WTC11 (cell line): Measurements from ENCODE around the gene PLA2G12A. TPM values are rescaled to one million over a fixed set of nuclear protein-coding genes. Genes with fewer than 3 reads are reported as not detected.
"Not testable (repeated sequence)": the region's sequence is repeated elsewhere in the genome, so short reads cannot be mapped to it uniquely, and the experiment has no call there.

Experiments used
- ATAC-seq: fragments of 200-7000 bp; cut with Tn5 transposase; 2 replicates; pipeline ENCODE4 v1.10.0; 2021; ENCODE audit warnings: mild to moderate bottlenecking, moderate library complexity
- CTCF ChIA-PET: fragments of 300-600 bp; sonication (Branson Sonifier 250); formaldehyde crosslinking; loops from one replicate; lab custom pipeline; 2021; ENCODE audit warnings: antibody characterized with exemption; lab: Charles Lee
- POLR2A ChIA-PET: fragments of 350-600 bp; sonication (Branson Sonifier 250); formaldehyde crosslinking; loops from one replicate; lab custom pipeline; 2021; ENCODE audit warnings: antibody characterized with exemption; lab: Charles Lee
- DNase-seq: peaks from one replicate; pipeline ENCODE4 v3.0.0; 2021; ENCODE audit warnings: low spot score
- H3K27ac Mint-ChIP-seq: 2 replicates; pipeline ENCODE4 v1.8.0; 2021; ENCODE audit warnings: mixed read lengths
- H3K27me3 Mint-ChIP-seq: 2 replicates; pipeline ENCODE4 v1.8.0; 2021; ENCODE audit warnings: low read depth, mild to moderate bottlenecking, moderate library complexity, mixed read lengths
- H3K36me3 Mint-ChIP-seq: 2 replicates; pipeline ENCODE4 v1.8.0; 2021; ENCODE audit warnings: mixed read lengths
- H3K4me1 Mint-ChIP-seq: 2 replicates; pipeline ENCODE4 v1.8.0; 2022; ENCODE audit warnings: mixed read lengths
- H3K4me3 Mint-ChIP-seq: 2 replicates; pipeline ENCODE4 v1.8.0; 2021; ENCODE audit warnings: mild to moderate bottlenecking, moderate library complexity, mixed read lengths
- H3K9me3 Mint-ChIP-seq: 2 replicates; pipeline ENCODE4 v1.8.0; 2021; ENCODE audit warnings: mixed read lengths
- CREB1 ChIP-seq: sonication (generic); formaldehyde crosslinking; IDR thresholded peaks from 2 replicates; pipeline ENCODE4 v1.8.0; 2023; ENCODE audit warnings: mild to moderate bottlenecking, missing genetic modification reagents
- FOXP1 ChIP-seq: sonication (generic); formaldehyde crosslinking; IDR thresholded peaks from 2 replicates; pipeline ENCODE4 v1.8.0; 2022; ENCODE audit warnings: missing genetic modification reagents, mild to moderate bottlenecking, moderate library complexity, borderline replicate concordance
- GRHL2 ChIP-seq: fragments of 250-450 bp; sonication (Bioruptor Pico); IDR thresholded peaks from 2 replicates; pipeline ENCODE4 v1.8.0; 2022; ENCODE audit warnings: mild to moderate bottlenecking, moderate library complexity; ENCODE audit not compliant: insufficient replicate concordance, severe bottlenecking
- HMGA2 ChIP-seq: fragments of 250-450 bp; sonication (Bioruptor Pico); IDR thresholded peaks from 2 replicates; pipeline ENCODE4 v1.4.0; 2021; ENCODE audit warnings: mild to moderate bottlenecking, moderate library complexity
- IRF2 ChIP-seq: sonication (generic); formaldehyde crosslinking; IDR thresholded peaks from 2 replicates; pipeline ENCODE4 v1.8.0; 2022; ENCODE audit warnings: low read depth, missing genetic modification reagents, borderline replicate concordance
- NFATC4 ChIP-seq: fragments of 250-450 bp; sonication (Bioruptor Pico); IDR thresholded peaks from 2 replicates; pipeline ENCODE4 v1.9.0; 2021; ENCODE audit warnings: mild to moderate bottlenecking
- NR2C2 ChIP-seq: sonication (generic); formaldehyde crosslinking; IDR thresholded peaks from 2 replicates; pipeline ENCODE4 v1.8.0; 2022; ENCODE audit warnings: mild to moderate bottlenecking, missing genetic modification reagents
- PRRX2 ChIP-seq: fragments of 250-450 bp; sonication (Bioruptor Pico); IDR thresholded peaks from 2 replicates; pipeline ENCODE4 v1.8.0; 2021; ENCODE audit warnings: mild to moderate bottlenecking
- SMAD3 ChIP-seq: sonication (generic); formaldehyde crosslinking; IDR thresholded peaks from 2 replicates; pipeline ENCODE4 v1.8.0; 2022; ENCODE audit warnings: missing genetic modification reagents, mild to moderate bottlenecking, borderline replicate concordance
- TP53 ChIP-seq: sonication (generic); formaldehyde crosslinking; IDR thresholded peaks from 2 replicates; pipeline ENCODE4 v1.8.1; 2023; ENCODE audit warnings: mild to moderate bottlenecking, missing genetic modification reagents
- ZBTB21 ChIP-seq: sonication (generic); formaldehyde crosslinking; IDR thresholded peaks from 2 replicates; pipeline ENCODE4 v1.8.1; 2023; ENCODE audit warnings: mild to moderate bottlenecking, missing genetic modification reagents, borderline replicate concordance
- ZNF423 ChIP-seq: fragments of 250-450 bp; sonication (Bioruptor Pico); IDR thresholded peaks from 2 replicates; pipeline ENCODE4 v2.1.2; 2022; ENCODE audit warnings: mild to moderate bottlenecking, moderate library complexity
- total RNA-seq: library from RNA; stranded (reverse); gene quantifications from 3 replicates; pipeline ENCODE4 v1.2.3, GENCODE V29; 2021
- TF ChIP-seq, protein P1 (sequence below): fragments of 250-450 bp; sonication (Bioruptor Pico); IDR thresholded peaks from 2 replicates; pipeline ENCODE4 v1.9.0; 2021; ENCODE audit warnings: moderate library complexity, mild to moderate bottlenecking, inconsistent platforms, borderline replicate concordance
- TF ChIP-seq, protein P2 (sequence below): sonication (generic); formaldehyde crosslinking; IDR thresholded peaks from 2 replicates; pipeline ENCODE4 v1.8.0; 2023; ENCODE audit warnings: missing genetic modification reagents
- TF ChIP-seq, protein P3 (sequence below): sonication (generic); formaldehyde crosslinking; IDR thresholded peaks from 2 replicates; pipeline ENCODE4 v1.8.0; 2022; ENCODE audit warnings: mild to moderate bottlenecking, missing genetic modification reagents
- TF ChIP-seq, protein P4 (sequence below): fragments of 200-600 bp; IDR thresholded peaks from 2 replicates; pipeline ENCODE4 v1.8.0; 2022; ENCODE audit warnings: antibody characterized with exemption
- TF ChIP-seq, protein P5 (sequence below): fragments of 250-450 bp; sonication (Bioruptor Pico); conservative IDR thresholded peaks from 2 replicates; pipeline ENCODE4 v1.9.0; 2021; ENCODE audit warnings: mild to moderate bottlenecking
- TF ChIP-seq, protein P6 (sequence below): sonication (generic); formaldehyde crosslinking; IDR thresholded peaks from 2 replicates; pipeline ENCODE4 v1.8.0; 2022; ENCODE audit warnings: missing genetic modification reagents
- TF ChIP-seq, protein P7 (sequence below): sonication (generic); formaldehyde crosslinking; conservative IDR thresholded peaks from 2 replicates; pipeline ENCODE4 v1.8.1; 2022; ENCODE audit warnings: mild to moderate bottlenecking, missing genetic modification reagents
- TF ChIP-seq, protein P8 (sequence below): sonication (generic); formaldehyde crosslinking; IDR thresholded peaks from 2 replicates; pipeline ENCODE4 v1.8.1; 2023; ENCODE audit warnings: mild to moderate bottlenecking, missing genetic modification reagents

The PLA2G12A gene
- total RNA-seq, 1 experiment from 2014 or later: 47.3 TPM

DNA sequence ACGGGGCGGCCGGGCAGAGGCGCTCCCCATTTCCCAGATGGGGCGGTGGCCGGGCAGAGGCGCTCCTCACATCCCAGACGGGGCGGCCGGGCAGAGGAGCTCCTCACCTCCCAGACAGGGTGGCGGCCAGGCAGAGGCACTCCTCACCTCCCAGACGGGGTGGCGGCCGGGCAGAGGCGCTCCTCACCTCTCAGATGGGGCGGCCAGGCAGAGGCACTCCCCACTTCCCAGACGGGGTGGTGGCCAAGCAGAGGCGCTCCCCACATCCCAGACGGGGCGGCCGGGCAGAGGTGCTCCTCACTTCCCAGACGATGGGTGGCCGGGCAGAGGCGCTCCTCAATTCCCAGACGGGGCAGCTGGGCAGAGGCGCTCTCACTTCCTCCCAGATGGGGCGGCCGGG lies 51.4 kb downstream of the PLA2G12A start:
- CTCF ChIA-PET, ATAC-seq, DNase-seq, H3K27me3 Mint-ChIP-seq, H3K4me3 Mint-ChIP-seq, H3K27ac Mint-ChIP-seq, POLR2A ChIA-PET: not testable (repeated sequence)
- H3K9me3 Mint-ChIP-seq: peaks cover 38% of the 10 kb centered on the region
- peaks cover 26% of the 10 kb centered on the region for H3K4me1 Mint-ChIP-seq
- peaks cover 39% of the 10 kb centered on the region for H3K36me3 Mint-ChIP-seq

DNA sequence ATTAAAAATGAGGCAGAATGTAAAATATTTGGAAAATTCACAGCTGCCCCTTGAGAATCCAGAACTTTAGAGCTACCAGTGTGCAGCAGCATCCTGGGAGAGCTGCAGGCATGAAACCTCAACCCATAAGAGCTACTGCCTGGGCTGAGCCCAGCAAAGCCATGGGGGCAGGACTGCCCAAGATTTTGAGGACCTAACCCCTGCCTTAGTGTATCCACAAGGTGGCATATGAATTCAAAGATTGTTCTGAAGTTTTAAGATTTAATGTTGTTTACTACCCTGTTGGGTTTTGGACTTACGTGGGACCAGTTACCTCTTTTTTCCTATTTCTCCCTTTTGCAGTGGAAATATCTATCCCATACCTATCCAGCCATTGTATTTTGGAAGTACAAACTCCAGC lies 53.0 kb downstream of the PLA2G12A start:
- TF ChIP-seq ZNF423 (no peak), FOXP1 (CRISPR knock-in tag) (no peak), NR2C2 (CRISPR knock-in tag) (no peak), HMGA2 (CRISPR knock-in tag) (no peak), SMAD3 (no peak), IRF2 (CRISPR knock-in tag) (no peak), PRRX2 (no peak), TP53 (CRISPR knock-in tag) (no peak), ZBTB21 (CRISPR knock-in tag) (no peak)
- TF ChIP-seq, protein P1, sequence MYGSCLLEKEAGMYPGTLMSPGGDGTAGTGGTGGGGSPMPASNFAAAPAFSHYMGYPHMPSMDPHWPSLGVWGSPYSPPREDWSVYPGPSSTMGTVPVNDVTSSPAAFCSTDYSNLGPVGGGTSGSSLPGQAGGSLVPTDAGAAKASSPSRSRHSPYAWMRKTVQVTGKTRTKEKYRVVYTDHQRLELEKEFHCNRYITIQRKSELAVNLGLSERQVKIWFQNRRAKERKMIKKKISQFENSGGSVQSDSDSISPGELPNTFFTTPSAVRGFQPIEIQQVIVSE: no peak
- TF ChIP-seq, protein P2, sequence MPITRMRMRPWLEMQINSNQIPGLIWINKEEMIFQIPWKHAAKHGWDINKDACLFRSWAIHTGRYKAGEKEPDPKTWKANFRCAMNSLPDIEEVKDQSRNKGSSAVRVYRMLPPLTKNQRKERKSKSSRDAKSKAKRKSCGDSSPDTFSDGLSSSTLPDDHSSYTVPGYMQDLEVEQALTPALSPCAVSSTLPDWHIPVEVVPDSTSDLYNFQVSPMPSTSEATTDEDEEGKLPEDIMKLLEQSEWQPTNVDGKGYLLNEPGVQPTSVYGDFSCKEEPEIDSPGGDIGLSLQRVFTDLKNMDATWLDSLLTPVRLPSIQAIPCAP (CRISPR knock-in tag): no peak
- TF ChIP-seq, protein P3, sequence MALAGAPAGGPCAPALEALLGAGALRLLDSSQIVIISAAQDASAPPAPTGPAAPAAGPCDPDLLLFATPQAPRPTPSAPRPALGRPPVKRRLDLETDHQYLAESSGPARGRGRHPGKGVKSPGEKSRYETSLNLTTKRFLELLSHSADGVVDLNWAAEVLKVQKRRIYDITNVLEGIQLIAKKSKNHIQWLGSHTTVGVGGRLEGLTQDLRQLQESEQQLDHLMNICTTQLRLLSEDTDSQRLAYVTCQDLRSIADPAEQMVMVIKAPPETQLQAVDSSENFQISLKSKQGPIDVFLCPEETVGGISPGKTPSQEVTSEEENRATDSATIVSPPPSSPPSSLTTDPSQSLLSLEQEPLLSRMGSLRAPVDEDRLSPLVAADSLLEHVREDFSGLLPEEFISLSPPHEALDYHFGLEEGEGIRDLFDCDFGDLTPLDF (CRISPR knock-in tag): no peak
- TF ChIP-seq, protein P4, sequence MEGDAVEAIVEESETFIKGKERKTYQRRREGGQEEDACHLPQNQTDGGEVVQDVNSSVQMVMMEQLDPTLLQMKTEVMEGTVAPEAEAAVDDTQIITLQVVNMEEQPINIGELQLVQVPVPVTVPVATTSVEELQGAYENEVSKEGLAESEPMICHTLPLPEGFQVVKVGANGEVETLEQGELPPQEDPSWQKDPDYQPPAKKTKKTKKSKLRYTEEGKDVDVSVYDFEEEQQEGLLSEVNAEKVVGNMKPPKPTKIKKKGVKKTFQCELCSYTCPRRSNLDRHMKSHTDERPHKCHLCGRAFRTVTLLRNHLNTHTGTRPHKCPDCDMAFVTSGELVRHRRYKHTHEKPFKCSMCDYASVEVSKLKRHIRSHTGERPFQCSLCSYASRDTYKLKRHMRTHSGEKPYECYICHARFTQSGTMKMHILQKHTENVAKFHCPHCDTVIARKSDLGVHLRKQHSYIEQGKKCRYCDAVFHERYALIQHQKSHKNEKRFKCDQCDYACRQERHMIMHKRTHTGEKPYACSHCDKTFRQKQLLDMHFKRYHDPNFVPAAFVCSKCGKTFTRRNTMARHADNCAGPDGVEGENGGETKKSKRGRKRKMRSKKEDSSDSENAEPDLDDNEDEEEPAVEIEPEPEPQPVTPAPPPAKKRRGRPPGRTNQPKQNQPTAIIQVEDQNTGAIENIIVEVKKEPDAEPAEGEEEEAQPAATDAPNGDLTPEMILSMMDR: no peak
- TF ChIP-seq, protein P5, sequence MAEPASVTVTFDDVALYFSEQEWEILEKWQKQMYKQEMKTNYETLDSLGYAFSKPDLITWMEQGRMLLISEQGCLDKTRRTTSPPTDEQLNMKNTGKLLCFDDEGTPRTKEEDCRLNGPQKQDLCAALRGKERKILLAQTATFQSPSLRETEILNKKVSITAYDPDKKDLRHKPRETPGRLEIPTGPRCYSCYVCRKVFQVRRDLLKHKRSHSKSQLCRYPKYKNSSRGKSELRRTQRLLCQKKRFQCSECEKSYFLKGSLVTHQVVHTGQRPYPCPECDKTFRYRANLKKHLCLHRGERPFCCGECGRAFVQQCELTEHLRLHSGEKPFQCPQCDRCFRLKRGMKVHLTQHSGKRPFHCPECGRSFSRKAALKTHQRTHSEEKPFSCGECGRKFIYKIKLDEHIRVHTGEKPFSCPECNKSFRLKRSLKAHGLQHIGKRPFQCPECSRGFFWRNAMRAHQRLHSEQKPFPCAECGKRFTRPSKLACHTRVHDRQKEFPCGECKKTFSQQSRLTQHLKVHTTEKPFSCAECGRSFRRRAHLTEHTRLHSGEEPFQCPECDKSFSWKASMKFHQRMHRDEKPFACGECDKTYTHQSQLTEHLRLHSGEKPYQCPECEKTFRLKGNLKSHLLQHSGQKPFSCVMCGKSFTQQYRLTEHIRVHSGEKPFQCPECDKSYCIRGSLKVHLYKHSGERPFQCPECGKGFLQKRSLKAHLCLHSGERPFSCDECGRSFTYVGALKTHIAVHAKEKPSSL (CRISPR knock-in tag): no peak
- peaks cover 11% of the 10 kb centered on the region for H3K4me1 Mint-ChIP-seq
- ChIA-PET POLR2A (no interaction called here), CTCF (no interaction called here)
- no peak for ATAC-seq
- peaks cover 8% of the 10 kb centered on the region for H3K27me3 Mint-ChIP-seq
- H3K36me3 Mint-ChIP-seq: peaks cover 39% of the 10 kb centered on the region
- no peak for DNase-seq
- H3K9me3 Mint-ChIP-seq: peaks cover 38% of the 10 kb centered on the region
- H3K27ac Mint-ChIP-seq: no peak overlapping the region
- H3K4me3 Mint-ChIP-seq: no peak overlapping the region

DNA sequence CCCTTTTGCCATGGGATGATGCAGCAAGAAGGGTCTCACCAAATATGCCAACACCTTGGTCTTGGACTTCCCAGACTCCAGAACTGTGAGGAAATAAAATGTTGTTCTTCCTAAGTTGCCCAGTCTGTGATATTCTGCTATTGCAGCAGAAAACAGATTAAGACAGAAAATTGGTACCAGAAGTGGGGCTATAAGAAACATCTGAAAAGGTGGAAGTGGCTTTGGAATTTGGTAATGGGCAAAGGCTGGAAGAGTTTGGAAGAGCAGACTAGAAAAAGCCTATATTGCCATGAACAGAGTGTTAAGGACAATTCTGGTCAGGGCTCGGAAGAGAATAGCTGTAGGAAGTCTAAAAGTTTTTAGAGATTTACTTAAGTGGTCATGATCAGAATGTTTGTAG lies 54.0 kb downstream of the PLA2G12A start:
- ChIA-PET POLR2A (no interaction called here), CTCF (no interaction called here)
- Mint-ChIP-seq H3K4me3 (no peak overlapping the region), H3K27ac (no peak overlapping the region), H3K27me3 (peaks cover 8% of the 10 kb centered on the region), H3K9me3 (peaks cover 42% of the 10 kb centered on the region), H3K4me1 (0 out of 2 replicates have a peak, but pooled peaks cover 3% of the 10 kb centered on the region), H3K36me3 (peaks cover 38% of the 10 kb centered on the region)
- DNase-seq (no peak), ATAC-seq (no peak)
- TF ChIP-seq, protein P6, sequence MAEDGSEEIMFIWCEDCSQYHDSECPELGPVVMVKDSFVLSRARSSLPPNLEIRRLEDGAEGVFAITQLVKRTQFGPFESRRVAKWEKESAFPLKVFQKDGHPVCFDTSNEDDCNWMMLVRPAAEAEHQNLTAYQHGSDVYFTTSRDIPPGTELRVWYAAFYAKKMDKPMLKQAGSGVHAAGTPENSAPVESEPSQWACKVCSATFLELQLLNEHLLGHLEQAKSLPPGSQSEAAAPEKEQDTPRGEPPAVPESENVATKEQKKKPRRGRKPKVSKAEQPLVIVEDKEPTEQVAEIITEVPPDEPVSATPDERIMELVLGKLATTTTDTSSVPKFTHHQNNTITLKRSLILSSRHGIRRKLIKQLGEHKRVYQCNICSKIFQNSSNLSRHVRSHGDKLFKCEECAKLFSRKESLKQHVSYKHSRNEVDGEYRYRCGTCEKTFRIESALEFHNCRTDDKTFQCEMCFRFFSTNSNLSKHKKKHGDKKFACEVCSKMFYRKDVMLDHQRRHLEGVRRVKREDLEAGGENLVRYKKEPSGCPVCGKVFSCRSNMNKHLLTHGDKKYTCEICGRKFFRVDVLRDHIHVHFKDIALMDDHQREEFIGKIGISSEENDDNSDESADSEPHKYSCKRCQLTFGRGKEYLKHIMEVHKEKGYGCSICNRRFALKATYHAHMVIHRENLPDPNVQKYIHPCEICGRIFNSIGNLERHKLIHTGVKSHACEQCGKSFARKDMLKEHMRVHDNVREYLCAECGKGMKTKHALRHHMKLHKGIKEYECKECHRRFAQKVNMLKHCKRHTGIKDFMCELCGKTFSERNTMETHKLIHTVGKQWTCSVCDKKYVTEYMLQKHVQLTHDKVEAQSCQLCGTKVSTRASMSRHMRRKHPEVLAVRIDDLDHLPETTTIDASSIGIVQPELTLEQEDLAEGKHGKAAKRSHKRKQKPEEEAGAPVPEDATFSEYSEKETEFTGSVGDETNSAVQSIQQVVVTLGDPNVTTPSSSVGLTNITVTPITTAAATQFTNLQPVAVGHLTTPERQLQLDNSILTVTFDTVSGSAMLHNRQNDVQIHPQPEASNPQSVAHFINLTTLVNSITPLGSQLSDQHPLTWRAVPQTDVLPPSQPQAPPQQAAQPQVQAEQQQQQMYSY (CRISPR knock-in tag): no peak
- TF ChIP-seq CREB1 (CRISPR knock-in tag) (no peak), NFATC4 (CRISPR knock-in tag) (no peak), GRHL2 (CRISPR knock-in tag) (no peak), NR2C2 (CRISPR knock-in tag) (no peak)
- TF ChIP-seq, protein P7, sequence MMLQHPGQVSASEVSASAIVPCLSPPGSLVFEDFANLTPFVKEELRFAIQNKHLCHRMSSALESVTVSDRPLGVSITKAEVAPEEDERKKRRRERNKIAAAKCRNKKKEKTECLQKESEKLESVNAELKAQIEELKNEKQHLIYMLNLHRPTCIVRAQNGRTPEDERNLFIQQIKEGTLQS (CRISPR knock-in tag): no peak
- TF ChIP-seq, protein P8, sequence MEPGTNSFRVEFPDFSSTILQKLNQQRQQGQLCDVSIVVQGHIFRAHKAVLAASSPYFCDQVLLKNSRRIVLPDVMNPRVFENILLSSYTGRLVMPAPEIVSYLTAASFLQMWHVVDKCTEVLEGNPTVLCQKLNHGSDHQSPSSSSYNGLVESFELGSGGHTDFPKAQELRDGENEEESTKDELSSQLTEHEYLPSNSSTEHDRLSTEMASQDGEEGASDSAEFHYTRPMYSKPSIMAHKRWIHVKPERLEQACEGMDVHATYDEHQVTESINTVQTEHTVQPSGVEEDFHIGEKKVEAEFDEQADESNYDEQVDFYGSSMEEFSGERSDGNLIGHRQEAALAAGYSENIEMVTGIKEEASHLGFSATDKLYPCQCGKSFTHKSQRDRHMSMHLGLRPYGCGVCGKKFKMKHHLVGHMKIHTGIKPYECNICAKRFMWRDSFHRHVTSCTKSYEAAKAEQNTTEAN (CRISPR knock-in tag): no peak
